Measurements from ENCODE around the gene IGF1. TPM values are rescaled to one million over a fixed set of nuclear protein-coding genes. Genes with fewer than 3 reads are reported as not detected.
"Not testable (repeated sequence)": the region's sequence is repeated elsewhere in the genome, so short reads cannot be mapped to it uniquely, and the experiment has no call there.

IGF1 gene
- total RNA-seq, 1 donor from 2014 or later: 6.0 TPM

DNA sequence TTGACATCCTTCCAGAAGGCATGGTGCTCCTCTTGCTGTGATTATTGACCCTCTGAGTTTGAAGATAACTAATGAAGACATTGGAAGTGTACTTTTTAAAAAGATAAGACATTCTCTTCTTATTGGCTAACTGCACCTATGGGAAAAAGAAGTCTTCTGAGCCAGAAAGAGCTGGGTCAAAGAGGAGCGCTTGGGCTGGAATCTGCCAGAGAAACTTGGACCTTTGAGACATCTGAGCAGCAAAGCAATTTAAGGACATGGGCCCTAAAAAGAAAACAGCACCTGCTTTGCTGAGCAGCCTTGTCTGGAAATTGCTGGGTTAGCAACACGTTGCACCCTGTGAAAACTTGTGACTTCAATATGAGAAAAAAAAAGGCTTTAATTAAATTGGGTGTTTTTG lies 27.8 kb downstream of the IGF1 start:
- ATAC-seq (no peak), DNase-seq (no peak)
- H3K4me1 ChIP-seq: no peaks in the 10 kb centered on the region
- H3K27me3 ChIP-seq: no peaks in the 10 kb centered on the region
- H3K4me3 ChIP-seq: no peak overlapping the region
- H3K9me3 ChIP-seq: no peaks in the 10 kb centered on the region
- H3K27ac ChIP-seq: no peak overlapping the region
- no peaks in the 10 kb centered on the region for H3K36me3 ChIP-seq
- TF ChIP-seq, protein P1, sequence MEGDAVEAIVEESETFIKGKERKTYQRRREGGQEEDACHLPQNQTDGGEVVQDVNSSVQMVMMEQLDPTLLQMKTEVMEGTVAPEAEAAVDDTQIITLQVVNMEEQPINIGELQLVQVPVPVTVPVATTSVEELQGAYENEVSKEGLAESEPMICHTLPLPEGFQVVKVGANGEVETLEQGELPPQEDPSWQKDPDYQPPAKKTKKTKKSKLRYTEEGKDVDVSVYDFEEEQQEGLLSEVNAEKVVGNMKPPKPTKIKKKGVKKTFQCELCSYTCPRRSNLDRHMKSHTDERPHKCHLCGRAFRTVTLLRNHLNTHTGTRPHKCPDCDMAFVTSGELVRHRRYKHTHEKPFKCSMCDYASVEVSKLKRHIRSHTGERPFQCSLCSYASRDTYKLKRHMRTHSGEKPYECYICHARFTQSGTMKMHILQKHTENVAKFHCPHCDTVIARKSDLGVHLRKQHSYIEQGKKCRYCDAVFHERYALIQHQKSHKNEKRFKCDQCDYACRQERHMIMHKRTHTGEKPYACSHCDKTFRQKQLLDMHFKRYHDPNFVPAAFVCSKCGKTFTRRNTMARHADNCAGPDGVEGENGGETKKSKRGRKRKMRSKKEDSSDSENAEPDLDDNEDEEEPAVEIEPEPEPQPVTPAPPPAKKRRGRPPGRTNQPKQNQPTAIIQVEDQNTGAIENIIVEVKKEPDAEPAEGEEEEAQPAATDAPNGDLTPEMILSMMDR (IDR thresholded peaks at IDR 0.05): no peak
- intact Hi-C loops (cut with DNase I): no loop called here

DNA sequence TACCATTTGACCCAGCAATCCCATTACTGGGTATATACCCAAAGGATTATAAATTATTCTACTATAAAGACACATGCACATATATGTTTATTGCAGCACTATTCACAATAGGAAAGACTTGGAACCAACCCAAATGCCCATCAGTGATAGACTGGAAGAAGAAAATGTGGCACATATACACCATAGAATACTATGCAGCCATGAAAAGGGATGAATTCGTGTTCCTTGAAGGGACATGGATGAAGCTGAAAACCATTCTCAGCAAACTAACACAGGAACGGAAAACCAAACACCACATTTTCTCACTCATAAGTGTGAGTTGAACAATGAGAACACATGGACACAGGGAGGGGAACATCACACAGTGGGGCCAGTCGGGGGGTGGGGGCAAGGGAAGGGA lies 31.3 kb downstream of the IGF1 start:
- DNase-seq; H3K4me1 ChIP-seq; H3K27ac ChIP-seq; H3K4me3 ChIP-seq; H3K9me3 ChIP-seq; H3K36me3 ChIP-seq; ATAC-seq; H3K27me3 ChIP-seq; intact Hi-C loops (cut with DNase I): not testable (repeated sequence)

DNA sequence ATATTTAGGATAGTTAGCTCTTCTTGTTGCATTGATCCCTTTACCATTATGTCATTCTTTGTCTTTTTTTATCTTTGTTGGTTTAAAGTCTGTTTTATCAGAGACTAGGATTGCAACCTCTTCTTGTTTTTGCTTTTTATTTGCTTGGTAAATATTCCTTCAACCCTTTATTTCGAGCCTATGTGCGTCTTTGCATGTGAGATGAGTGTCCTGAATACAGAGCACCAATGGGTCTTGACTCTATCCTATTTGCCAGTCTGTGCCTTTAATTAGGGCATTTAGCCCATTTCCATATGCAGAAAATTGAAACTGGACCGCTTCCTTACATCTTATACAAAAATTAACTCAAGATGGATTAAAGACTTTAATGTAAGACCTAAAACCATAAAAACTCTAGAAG lies 32.9 kb downstream of the IGF1 start:
- intact Hi-C loops (cut with DNase I); H3K27ac ChIP-seq; H3K27me3 ChIP-seq; H3K4me1 ChIP-seq; H3K9me3 ChIP-seq; DNase-seq; ATAC-seq; H3K36me3 ChIP-seq; H3K4me3 ChIP-seq: not testable (repeated sequence)

DNA sequence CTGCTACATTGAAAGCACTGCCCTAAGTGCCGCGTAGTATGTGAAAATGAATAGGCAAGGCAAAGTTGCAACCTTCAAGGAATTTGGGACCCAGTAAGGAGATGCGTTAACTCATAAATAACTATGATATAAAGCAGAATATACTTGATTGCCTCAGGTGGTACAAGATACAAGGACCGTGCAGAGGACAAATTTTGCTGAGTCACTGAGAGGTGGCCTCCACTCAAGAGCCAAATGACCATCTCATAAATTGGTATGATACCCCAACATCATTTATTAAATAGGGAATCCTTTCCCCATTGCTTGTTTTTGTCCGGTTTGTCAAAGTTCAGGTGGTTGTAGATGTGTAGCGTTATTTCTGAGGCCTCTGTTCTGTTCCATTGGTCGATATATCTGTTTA lies 35.7 kb downstream of the IGF1 start:
- no peak for DNase-seq
- ATAC-seq: no peak
- H3K27ac ChIP-seq: no peak overlapping the region
- TF ChIP-seq, protein P1 (IDR thresholded peaks at IDR 0.05): no peak
- no peaks in the 10 kb centered on the region for H3K36me3 ChIP-seq
- H3K9me3 ChIP-seq: no peaks in the 10 kb centered on the region
- no peaks in the 10 kb centered on the region for H3K27me3 ChIP-seq
- intact Hi-C loops (cut with DNase I): no loop called here
- no peak overlapping the region for H3K4me3 ChIP-seq
- H3K4me1 ChIP-seq: no peaks in the 10 kb centered on the region

DNA sequence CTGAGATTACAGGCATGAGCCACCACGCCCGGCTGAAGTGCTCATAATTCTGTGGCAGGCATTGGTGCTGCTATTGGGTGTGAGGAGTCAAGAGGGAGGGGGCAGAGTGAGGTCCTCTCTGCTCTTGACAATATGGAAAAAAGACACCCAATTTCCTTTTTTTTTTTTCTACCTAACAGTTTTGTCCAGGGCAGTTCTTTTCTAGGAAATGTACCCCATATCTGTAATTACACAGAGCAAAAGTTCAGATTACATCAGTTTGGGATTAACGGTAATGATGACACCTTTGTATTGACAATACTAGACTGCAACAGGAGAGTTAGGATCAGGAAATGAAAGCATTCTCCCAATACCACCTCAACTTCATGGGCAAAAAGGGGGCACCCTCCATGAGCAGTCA lies 36.3 kb downstream of the IGF1 start:
- Histone ChIP-seq H3K36me3 (no peaks in the 10 kb centered on the region), H3K27me3 (no peaks in the 10 kb centered on the region), H3K27ac (no peak overlapping the region), H3K9me3 (no peaks in the 10 kb centered on the region), H3K4me3 (no peak overlapping the region), H3K4me1 (no peaks in the 10 kb centered on the region)
- ATAC-seq (no peak), DNase-seq (no peak)
- intact Hi-C loops (cut with DNase I): no loop called here
- TF ChIP-seq, protein P1 (IDR thresholded peaks at IDR 0.05): no peak

DNA sequence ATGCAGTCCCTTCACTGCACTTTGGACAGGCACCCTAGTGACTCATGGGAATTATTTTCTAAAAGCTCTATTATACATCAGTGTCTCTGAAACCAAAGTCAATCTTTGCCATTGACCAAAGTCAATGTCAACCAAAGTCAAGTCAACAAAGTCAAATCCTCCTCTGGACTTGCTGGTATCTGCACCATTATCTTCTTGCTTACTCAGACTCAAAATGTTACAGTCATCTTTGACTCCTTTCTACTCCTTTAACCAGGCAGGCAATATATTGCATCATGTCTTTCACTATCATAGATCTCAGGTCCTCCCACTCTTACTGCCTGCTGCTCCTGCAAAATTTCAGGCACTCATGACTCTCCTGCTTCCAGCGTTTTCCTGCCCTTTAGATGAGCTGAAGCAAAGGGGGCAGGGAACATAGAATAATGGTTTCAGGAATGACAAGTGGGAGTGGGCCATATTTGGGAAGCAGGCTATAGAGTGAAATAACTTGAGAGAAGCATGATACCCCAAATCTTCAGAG lies 39.2 kb downstream of the IGF1 start:
- TF ChIP-seq, protein P1 (IDR thresholded peaks at IDR 0.05): no peak
- no peaks in the 10 kb centered on the region for H3K36me3 ChIP-seq
- H3K27ac ChIP-seq: no peak overlapping the region
- DNase-seq (no peak), ATAC-seq (no peak)
- intact Hi-C loops (cut with DNase I): no loop called here
- H3K9me3 ChIP-seq: no peaks in the 10 kb centered on the region
- no peak overlapping the region for H3K4me3 ChIP-seq
- H3K4me1 ChIP-seq: no peaks in the 10 kb centered on the region
- no peaks in the 10 kb centered on the region for H3K27me3 ChIP-seq
